ENCODE results near the gene ACADM.
"Not testable (repeated sequence)": the region's sequence is repeated elsewhere in the genome, so short reads cannot be mapped to it uniquely, and the experiment has no call there.

The ACADM gene

GRCh38 chr1:75796376-75797272, 72.1 kb downstream of the ACADM start, which contains the start of gene MSH4:
Gene MSH4 (plus strand): TSS chr1:75796882. CDS start chr1:75796986, 104 bp downstream.
- no peak for DNase-seq

- DNase-seq: no peak
Observed at GRCh38 chr1:75797273-75797588, 72.7 kb downstream of the ACADM start.

GRCh38 chr1:75797606-75798216, 73.2 kb downstream of the ACADM start:
- DNase-seq: no peak

- not testable (repeated sequence) for DNase-seq
Observed at GRCh38 chr1:75801480-75801879, 77.0 kb downstream of the ACADM start.

- no peak for DNase-seq
Observed at GRCh38 chr1:75808921-75809320, 84.4 kb downstream of the ACADM start.

GRCh38 chr1:75810113-75810512, 85.6 kb downstream of the ACADM start:
- DNase-seq: not testable (repeated sequence)

GRCh38 chr1:75811211-75811981, 86.9 kb downstream of the ACADM start:
- no peak for DNase-seq

- DNase-seq: no peak
Observed at GRCh38 chr1:75812065-75812464, 87.6 kb downstream of the ACADM start.
